CD4-positive, alpha-beta T cell treated with Interleukin-1 beta for 1 hour (primary cell): ENCODE results near the gene EVA1C.
"Not testable (repeated sequence)": the region's sequence is repeated elsewhere in the genome, so short reads cannot be mapped to it uniquely, and the experiment has no call there.

Experiments used
- DNase-seq, 2 donors: peaks; one replicate each; pipeline ENCODE4 v3.0.0-alpha.2; 2020 to 2022

EVA1C gene

GRCh38 chr21:32425628-32426027, 13.1 kb downstream of the EVA1C start:
- DNase-seq = no peak

DNA sequence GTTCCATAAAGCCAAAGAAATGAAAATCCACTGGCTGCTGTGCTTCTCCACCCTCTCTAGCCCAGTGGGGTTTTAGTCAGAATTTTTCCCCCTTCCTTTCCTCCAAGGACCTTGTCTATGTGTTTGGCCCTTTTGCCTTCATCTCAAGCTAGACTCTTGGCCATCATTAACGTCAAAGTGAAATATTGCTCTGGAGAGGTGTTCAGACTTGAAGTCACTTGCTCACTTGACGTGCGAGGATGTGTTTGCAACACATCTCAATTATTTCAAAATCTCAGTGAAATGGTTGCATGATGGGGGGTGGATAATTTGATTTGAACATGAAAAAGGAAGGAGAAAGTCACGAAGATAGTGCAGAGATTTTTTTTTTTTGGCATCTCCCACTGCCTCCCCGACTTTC, 13.6 kb downstream of the EVA1C start:
- DNase-seq = no peak

DNA sequence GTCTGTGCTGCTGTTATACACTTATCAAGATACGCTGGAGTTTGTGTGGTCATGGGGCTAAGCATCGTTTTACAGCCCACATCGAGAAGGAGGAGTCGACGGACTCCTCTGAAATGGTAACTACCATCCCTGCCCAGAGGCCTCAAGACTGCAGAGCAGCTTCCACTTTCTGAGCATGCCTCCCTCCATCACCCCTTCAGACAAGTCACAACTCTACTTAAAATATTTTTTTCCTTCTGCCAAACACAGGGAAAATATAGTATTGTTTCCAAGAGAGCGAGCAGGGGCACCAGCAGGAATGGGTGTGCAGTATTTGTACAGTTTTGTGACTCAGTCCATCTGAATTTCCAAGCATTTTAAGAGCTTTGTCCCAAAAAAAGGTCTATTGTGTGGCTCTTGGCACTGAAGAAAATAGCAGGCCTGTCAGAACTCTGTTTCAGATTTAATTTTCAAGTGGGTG, 14.1 kb downstream of the EVA1C start:
- no peak for DNase-seq

- DNase-seq = no peak
These were observed 15.6 kb downstream of the EVA1C start for GRCh38 chr21:32427958-32428623.

DNA sequence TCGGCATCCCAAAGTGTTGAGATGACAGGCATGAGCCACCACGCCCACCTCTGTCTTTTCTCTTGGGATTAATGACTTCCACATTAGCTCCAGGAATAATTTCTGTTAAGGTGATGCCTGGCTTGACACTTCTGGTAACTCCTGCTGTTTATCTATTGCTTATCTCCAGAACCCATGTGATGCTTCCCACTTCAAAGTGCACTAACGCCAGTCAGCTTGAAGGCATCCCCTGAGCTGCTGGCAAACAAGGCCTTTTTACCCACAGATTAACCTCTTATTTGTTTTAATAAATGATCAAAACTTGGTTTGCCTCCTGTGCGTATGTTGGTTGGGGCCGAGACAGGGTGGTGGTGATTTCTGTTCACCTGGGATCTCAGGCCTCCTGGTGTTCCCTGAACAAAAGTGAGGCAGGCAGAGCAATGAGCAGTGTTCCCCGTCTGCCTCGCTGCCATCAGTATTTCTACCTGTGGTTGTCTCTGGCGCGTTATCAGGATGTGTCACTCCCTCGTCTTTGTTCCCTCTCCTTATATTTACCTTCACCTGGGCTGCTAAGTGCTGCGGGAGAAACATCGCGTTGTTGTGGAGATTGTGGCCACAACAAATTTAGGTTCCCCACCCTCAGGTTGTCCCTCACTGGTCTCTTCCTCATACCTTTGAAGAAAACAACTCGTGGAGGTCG, 20.6 kb downstream of the EVA1C start:
- DNase-seq = not testable (repeated sequence)

DNA sequence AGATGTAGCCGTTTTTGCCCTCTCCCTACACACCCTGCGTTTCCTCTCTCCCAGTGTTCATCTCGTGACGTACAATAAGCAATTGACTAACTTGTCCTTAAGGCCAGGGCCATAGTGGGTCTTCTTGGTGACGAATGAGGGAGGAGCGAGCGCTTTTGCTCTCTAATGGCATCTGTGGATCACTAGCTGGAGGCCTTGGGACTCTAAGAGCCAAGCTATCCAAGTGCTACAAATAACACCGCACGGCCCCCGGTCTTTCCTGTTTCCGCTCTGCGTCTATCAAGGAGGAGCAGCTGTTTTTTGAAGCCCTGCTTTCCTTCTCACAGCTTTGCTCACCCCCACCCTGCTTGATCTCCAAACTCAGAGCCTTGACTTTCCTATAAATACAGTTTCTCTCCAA, 25.2 kb downstream of the EVA1C start:
- no peak for DNase-seq

GRCh38 chr21:32442566-32443318, 30.2 kb downstream of the EVA1C start:
- DNase-seq = no peak

DNA sequence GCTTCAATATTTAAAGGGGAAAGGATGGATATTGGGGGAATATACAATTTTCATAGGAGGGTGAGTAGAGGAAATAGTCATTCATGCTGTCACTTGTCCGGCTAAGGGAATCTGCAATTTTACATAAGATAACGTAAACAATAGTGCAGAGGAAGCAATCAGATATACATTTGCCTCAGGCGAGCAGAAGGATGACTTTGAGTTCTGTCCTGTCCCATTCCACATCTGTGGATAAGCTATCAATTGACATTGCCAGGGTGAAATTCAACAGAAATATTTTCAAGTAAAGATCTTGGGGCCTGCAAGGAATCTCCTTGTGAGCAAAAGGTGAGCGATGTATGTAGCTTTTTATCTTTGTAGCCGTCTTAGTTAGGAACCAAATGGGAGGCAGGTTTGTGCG, 32.6 kb downstream of the EVA1C start:
- DNase-seq = no peak

- not testable (repeated sequence) for DNase-seq
These were observed 33.9 kb downstream of the EVA1C start for GRCh38 chr21:32446440-32446839.

GRCh38 chr21:32447224-32447623, 34.7 kb downstream of the EVA1C start:
- no peak for DNase-seq

GRCh38 chr21:32448803-32449594, 36.5 kb downstream of the EVA1C start:
- DNase-seq = no peak

- DNase-seq = not testable (repeated sequence)
These were observed 38.6 kb downstream of the EVA1C start for GRCh38 chr21:32450881-32451701.

GRCh38 chr21:32452191-32452590, 39.7 kb downstream of the EVA1C start:
- DNase-seq = not testable (repeated sequence)

DNA sequence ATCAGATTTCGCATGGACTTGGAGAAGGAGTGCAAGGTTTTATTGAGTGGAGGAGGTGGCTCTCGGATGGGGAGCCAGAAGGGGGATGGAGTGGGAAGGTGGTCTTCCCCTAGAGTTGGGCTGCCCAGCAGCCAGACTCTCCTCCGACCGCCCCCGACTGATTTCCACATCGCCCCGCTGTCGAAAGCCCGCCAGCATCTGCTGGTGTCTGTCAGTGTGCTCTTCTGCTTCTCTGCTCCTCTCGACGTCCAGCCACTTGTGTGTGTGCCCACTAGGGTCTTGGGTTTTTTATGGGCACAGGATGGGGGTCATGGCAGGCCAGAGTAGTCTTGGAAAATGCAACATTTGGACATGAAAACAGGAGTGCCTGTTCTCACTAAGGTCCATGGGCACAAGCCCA, 40.1 kb downstream of the EVA1C start:
- DNase-seq = no peak

DNA sequence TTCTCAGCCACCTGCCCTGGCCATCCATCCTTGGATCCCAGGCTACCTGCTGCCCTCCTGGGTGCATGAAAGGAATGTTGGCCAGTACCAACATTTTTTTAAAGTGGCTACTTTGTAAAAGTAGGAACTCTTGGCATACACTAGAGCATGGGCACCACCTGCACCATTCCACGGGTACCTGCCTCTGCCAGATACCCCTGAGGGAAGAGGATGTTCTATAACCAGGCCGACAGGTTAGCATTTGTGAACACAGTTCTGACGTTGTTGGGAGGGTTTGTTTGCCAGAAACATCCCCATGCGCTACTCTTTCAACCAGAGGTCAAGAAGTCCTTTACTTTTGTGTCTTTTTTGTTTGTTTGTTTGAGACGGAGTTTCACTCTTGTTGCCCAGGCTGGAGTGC, 43.0 kb downstream of the EVA1C start:
- no peak for DNase-seq

DNA sequence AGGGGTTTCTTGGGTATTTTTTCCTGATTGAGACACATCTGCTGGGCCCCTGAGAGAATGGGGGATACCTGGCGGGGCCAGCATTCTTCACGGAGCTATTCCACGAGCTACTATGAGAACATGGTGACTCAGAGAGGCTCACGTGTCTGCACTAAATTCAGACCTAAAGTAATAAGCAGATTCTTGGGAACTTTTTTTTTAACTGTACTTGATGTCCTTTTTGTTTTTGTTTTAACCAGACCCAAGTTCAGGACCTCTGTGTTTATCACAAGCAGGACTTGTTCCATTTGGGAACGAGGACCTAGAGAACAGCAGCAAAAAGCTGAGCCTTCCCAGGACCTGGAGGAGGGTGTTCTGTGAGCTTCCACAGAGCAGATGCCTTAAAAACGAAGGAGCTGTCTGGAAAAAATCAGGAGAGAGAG, 44.0 kb downstream of the EVA1C start:
- no peak for DNase-seq

- DNase-seq = no peak
These were observed 44.9 kb downstream of the EVA1C start for GRCh38 chr21:32457360-32457840.

- no peak for DNase-seq
These were observed 45.5 kb downstream of the EVA1C start for GRCh38 chr21:32457962-32458361.

- DNase-seq = no peak
These were observed 47.5 kb downstream of the EVA1C start for GRCh38 chr21:32459972-32460371.

DNA sequence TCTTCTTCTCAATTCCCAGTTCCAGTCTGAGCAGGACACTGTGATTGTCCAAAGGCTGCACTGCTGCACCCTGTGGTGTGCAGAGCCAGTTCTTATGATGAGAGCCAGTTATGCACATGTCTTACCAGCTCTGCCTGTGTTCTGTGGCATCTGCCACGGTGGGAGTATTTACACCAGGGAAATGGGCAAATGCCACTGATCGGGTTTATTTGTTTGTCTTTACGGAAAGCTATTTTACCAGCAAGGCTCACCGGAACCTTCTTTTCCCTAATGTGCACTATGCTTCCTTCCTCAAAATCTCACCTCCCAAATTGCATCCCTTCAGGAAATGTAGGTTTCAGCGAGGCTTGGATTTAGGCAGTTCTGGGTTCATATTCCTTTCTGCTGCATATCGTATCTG, 49.0 kb downstream of the EVA1C start:
- no peak for DNase-seq

DNA sequence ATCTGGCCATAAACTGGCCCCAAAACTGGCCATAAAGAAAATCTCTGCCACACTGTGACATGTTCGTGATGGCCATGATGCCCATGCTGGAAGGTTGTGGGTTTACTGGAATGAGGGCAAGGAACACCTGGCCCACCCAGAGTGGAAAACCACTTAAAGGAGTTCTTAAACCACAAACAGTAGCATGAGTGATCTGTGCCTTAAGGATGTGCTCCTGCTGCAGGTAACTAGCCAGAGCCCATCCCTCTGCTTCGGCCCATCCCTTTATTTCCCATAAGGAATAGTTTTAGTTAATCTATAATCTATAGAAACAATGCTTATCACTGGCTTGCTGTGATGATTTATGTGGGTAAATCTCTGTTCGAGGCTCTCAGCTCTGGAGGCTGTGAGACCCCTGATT, 50.1 kb downstream of the EVA1C start:
- DNase-seq = not testable (repeated sequence)

DNA sequence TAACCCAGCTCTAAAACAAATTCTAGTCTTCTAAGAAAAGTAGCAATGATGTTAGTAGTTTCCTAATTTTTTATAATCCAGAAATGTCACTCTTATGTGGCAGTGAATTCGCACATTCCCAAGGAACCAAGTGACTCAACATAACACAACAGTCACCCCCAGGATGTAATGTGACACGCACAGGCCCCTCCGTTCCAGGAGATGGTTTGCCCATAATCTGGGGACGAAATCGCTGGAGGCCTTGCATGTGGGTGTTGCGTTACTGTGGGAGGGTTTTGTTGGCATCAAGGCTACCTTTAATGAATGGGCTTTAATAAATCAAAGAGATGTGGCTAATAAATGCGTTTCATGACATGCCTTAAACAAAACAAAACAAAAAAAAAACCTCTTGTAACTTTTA, 50.9 kb downstream of the EVA1C start:
- DNase-seq = no peak
